GM10248 (cell line): Measurements from ENCODE around the gene MROH7.

Experiments used
- CTCF ChIA-PET: fragments of 300-600 bp; sonication (Branson Sonifier 250); formaldehyde crosslinking; extraction: SDS; loops from one replicate; lab custom pipeline; 2021; ENCODE audit warnings: antibody characterized with exemption; lab: Yijun Ruan, JAX
- POLR2A ChIA-PET: fragments of 350-650 bp; sonication (Branson Sonifier 250); formaldehyde crosslinking; extraction: SDS; loops from one replicate; lab custom pipeline; 2020; ENCODE audit warnings: antibody characterized with exemption; lab: Yijun Ruan, JAX
- DNase-seq: peaks from one replicate; pipeline ENCODE4 v3.0.0; 2012; ENCODE audit errors: extremely low spot score
- CTCF ChIP-seq: IDR thresholded peaks from 2 replicates; pipeline ENCODE4 v1.5.1; 2012; ENCODE audit warnings: mild to moderate bottlenecking, low read depth; ENCODE audit errors: extremely low read depth, missing control alignments, control extremely low read depth

The MROH7 gene

GRCh38 chr1:54708385-54708784, 66.8 kb downstream of the MROH7 start:
- TF ChIP-seq CTCF, result no peak
- POLR2A ChIA-PET, result no interaction called here
- CTCF ChIA-PET, result no interaction called here
- DNase-seq, result no peak

- TF ChIP-seq CTCF, result no peak
- ChIA-PET CTCF (no interaction called here), POLR2A (no interaction called here)
- no peak for DNase-seq
Measured at GRCh38 chr1:54709547-54710292, 68.1 kb downstream of the MROH7 start.

DNA sequence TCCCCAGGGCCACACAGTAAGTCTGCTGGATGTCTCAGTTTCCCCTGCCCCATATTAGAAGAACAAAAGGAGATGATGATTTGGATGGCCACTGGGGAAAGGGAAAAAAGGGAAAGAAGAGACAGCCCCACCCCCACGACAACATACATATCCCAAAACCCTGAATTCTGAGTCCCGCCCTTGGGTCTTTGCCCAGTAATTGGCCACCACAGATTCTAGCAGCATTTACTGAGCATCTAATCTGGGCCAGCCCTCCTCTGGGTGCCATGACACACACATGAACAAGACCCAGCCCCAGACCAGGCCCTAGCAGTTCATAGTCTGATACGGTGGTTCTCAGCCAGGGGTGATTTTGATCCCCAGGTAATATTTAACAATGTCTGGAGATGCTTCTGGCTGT, 68.8 kb downstream of the MROH7 start:
- ChIA-PET CTCF (no interaction called here), POLR2A (no interaction called here)
- no peak for DNase-seq
- TF ChIP-seq CTCF, result no peak

DNA sequence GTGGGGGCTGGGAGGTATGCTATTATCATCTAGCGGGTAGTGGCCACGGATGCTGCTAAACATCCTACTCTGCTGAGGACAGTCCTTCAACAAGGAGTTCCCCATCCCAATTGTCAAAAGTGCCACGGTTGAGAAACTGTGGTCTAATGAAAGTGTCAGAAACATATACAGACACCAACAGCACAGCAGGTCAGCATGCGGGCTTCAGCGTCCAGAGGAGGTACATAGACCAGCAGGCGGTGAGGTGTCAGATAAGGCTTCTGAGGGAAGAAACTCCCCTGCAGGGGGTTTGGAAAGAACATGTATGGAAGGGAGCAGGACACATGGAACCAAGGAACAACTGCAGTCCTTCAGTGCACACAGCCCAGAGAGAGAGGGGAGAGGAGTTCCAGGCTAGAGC, 69.3 kb downstream of the MROH7 start:
- CTCF ChIA-PET, result no interaction called here
- POLR2A ChIA-PET, result no interaction called here
- no peak for TF ChIP-seq CTCF
- DNase-seq, result no peak

DNA sequence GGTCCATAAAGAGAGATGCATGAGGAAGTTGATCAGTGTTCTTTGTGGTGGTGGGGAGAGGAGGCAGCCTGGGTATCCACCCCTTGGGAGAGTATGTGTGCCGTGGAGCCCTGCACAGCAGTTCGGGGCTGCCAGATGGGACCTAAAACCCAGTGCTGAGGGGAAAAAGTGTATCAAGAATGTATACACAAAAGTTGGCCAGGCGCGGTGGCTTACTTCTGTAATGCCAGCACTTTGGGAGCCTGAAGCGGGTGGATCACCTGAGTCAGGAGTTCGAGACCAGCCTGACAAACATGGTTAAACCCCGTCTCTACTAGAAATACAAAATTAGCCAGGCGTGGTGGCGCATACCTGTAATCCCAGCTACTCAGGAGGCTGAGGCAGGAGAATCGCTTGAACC, 70.0 kb downstream of the MROH7 start:
- DNase-seq, result no peak
- CTCF ChIA-PET, result no interaction called here
- TF ChIP-seq CTCF, result no peak
- POLR2A ChIA-PET, result no interaction called here

DNA sequence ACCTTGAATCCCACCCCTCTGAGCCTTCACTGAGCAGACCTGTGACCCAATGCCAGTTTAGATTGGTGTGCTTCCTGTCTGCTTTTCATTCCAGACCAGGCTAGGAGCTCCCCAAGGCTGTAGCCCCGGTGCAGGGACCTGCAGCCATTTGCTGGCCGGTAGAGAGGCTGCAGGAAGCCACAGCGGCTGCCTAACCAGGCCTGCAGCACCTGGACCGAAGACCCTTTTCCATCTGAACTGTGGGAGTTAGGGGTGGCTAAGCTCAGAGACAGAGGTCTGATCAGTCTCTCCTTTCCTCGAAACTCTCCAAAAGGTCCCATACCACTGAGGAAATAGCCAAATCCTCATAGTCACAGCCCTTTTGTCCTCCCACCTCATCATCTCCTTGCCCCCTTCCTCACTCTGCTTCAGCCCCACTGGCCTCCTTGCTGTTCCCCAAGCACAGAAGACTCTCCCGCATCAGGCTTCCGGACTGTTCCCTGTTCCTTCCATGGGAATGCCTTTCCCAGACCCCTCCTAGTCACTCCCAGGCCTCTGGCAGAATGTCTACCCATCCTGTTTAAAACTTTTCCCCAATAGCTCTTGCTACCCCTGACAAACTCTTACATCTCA, 73.4 kb downstream of the MROH7 start:
- TF ChIP-seq CTCF, result no peak
- CTCF ChIA-PET, result interaction anchor here (1.3 to 1.7 kb wide), 2 partner anchors 13 to 50 kb away, joined by 3 to 5 read pairs; no protein-coding TSS in a partner anchor
- POLR2A ChIA-PET, result interaction anchor here (1.3 kb wide), 1 partner anchor 86 kb away, joined by 3 read pairs; the partner anchor contains the start of gene TTC22
- no peak for DNase-seq
